GM23338 (cell line): ENCODE data around the gene SMG6.

ENCODE experiments used
- CREB1 ChIP-seq: fragments of 250-450 bp; sonication (Bioruptor Pico); IDR thresholded peaks from 2 replicates; pipeline ENCODE4 v1.5.0; 2020; ENCODE audit warnings: low read depth, mild to moderate bottlenecking, moderate library complexity
- EZH2 ChIP-seq: fragments of 200-600 bp; sonication (generic); IDR thresholded peaks from one replicate; pipeline ENCODE4 v1.8.0; 2017; ENCODE audit warnings: antibody characterized with exemption, mild to moderate bottlenecking, low read depth; ENCODE audit not compliant: unreplicated experiment
- EZH2phosphoT487 ChIP-seq: fragments of 200-600 bp; sonication (generic); IDR thresholded peaks from one replicate; pipeline ENCODE4 v1.8.1; 2018; ENCODE audit warnings: antibody characterized with exemption; ENCODE audit not compliant: unreplicated experiment
- JUNB ChIP-seq: IDR thresholded peaks from one replicate; pipeline ENCODE4 v1.6.1; 2016; ENCODE audit warnings: antibody characterized with exemption; ENCODE audit not compliant: unreplicated experiment
- POLR2AphosphoS5 ChIP-seq: IDR thresholded peaks from 2 replicates; pipeline ENCODE4 v1.6.1; 2016; ENCODE audit warnings: antibody characterized with exemption, low read depth
- STAT1 ChIP-seq: IDR thresholded peaks from one replicate; pipeline ENCODE4 v1.6.1; 2016; ENCODE audit warnings: antibody characterized with exemption; ENCODE audit not compliant: unreplicated experiment
- ZNF331 ChIP-seq: fragments of 250-450 bp; sonication (Bioruptor Pico); IDR thresholded peaks from 2 replicates; pipeline ENCODE4 v1.5.0; 2020; ENCODE audit warnings: low read depth, mild to moderate bottlenecking, moderate library complexity
- TF ChIP-seq, protein P1 (sequence below), 2 experiments: fragments of 200-600 bp in 1 of 2; sonication (generic) in 1 of 2; conservative IDR thresholded peaks; 2 replicates each; pipeline versions ENCODE4 v1.5.1 to v1.6.1; 2016 to 2017; ENCODE audit warnings: antibody characterized with exemption in 2 of 2, low read depth in 2 of 2, mild to moderate bottlenecking in 2 of 2, moderate library complexity in 1 of 2
- TF ChIP-seq, protein P2 (sequence below): IDR thresholded peaks from one replicate; pipeline ENCODE4 v1.6.1; 2018; ENCODE audit warnings: antibody characterized with exemption; ENCODE audit not compliant: unreplicated experiment

DNA sequence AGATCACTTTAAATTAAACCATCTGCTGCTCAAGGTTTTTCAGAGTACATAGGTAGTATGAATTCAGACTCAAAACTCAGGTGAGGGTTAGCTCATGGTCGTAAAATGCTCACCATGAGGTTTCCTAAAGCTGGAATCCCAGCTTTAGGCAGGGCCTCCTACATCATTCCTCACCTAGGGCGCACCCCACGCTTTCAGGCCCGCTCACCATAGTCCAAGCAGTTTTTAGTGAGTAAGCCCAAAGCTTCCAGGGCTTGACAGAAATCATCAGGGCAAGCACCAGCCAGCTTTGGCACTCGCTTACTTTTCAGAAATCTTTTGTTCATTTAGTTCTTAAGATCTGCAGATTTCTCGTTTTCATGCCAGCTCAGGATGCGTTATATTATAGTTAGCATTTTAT lies 158.9 kb downstream of the SMG6 start:
- TF ChIP-seq, protein P1, sequence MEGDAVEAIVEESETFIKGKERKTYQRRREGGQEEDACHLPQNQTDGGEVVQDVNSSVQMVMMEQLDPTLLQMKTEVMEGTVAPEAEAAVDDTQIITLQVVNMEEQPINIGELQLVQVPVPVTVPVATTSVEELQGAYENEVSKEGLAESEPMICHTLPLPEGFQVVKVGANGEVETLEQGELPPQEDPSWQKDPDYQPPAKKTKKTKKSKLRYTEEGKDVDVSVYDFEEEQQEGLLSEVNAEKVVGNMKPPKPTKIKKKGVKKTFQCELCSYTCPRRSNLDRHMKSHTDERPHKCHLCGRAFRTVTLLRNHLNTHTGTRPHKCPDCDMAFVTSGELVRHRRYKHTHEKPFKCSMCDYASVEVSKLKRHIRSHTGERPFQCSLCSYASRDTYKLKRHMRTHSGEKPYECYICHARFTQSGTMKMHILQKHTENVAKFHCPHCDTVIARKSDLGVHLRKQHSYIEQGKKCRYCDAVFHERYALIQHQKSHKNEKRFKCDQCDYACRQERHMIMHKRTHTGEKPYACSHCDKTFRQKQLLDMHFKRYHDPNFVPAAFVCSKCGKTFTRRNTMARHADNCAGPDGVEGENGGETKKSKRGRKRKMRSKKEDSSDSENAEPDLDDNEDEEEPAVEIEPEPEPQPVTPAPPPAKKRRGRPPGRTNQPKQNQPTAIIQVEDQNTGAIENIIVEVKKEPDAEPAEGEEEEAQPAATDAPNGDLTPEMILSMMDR (conservative IDR thresholded peaks at IDR 0.05; ENCODE audit: low read depth in 2 of 2): no peak
- no peak for TF ChIP-seq JUNB
- no peak for TF ChIP-seq POLR2AphosphoS5
- no peak for TF ChIP-seq EZH2
- TF ChIP-seq EZH2phosphoT487: no peak
- TF ChIP-seq, protein P2, sequence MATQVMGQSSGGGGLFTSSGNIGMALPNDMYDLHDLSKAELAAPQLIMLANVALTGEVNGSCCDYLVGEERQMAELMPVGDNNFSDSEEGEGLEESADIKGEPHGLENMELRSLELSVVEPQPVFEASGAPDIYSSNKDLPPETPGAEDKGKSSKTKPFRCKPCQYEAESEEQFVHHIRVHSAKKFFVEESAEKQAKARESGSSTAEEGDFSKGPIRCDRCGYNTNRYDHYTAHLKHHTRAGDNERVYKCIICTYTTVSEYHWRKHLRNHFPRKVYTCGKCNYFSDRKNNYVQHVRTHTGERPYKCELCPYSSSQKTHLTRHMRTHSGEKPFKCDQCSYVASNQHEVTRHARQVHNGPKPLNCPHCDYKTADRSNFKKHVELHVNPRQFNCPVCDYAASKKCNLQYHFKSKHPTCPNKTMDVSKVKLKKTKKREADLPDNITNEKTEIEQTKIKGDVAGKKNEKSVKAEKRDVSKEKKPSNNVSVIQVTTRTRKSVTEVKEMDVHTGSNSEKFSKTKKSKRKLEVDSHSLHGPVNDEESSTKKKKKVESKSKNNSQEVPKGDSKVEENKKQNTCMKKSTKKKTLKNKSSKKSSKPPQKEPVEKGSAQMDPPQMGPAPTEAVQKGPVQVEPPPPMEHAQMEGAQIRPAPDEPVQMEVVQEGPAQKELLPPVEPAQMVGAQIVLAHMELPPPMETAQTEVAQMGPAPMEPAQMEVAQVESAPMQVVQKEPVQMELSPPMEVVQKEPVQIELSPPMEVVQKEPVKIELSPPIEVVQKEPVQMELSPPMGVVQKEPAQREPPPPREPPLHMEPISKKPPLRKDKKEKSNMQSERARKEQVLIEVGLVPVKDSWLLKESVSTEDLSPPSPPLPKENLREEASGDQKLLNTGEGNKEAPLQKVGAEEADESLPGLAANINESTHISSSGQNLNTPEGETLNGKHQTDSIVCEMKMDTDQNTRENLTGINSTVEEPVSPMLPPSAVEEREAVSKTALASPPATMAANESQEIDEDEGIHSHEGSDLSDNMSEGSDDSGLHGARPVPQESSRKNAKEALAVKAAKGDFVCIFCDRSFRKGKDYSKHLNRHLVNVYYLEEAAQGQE: no peak
- TF ChIP-seq CREB1 (CRISPR knock-in tag): no peak
- TF ChIP-seq ZNF331 (CRISPR knock-in tag): no peak
- no peak for TF ChIP-seq STAT1
